Measurements from ENCODE around the gene RAB26.

- TF ChIP-seq POLR2AphosphoS5 (IDR thresholded peaks at IDR 0.05) (no peak), CTCF (IDR thresholded peaks at IDR 0.05) (no peak), POLR2A (IDR thresholded peaks at IDR 0.05) (no peak)
Observed at GRCh38 chr16:2172688-2173335, 24.4 kb downstream of the RAB26 start.

Measured in breast epithelium (tissue), 3 donors.